DOHH2 (cell line): ENCODE measurements around the gene SLX4IP.

Experiments used
- H3F3A ChIP-seq: fragments of 200-600 bp; sonication (generic), shearing (Covaris generic); 2 replicates; pipeline ENCODE4 v1.6.0; 2016; ENCODE audit warnings: antibody characterized with exemption, mild to moderate bottlenecking; ENCODE audit not compliant: control insufficient read depth, insufficient read depth
- H3K27ac ChIP-seq: fragments of 200-600 bp; sonication (generic); 2 replicates; pipeline ENCODE4 v1.5.1; 2014; ENCODE audit warnings: low read depth, mild to moderate bottlenecking, low read length, moderate library complexity
- H3K27me3 ChIP-seq: fragments of 200-600 bp; sonication (generic); 2 replicates; pipeline ENCODE4 v1.6.1; 2014; ENCODE audit warnings: mild to moderate bottlenecking, low read length, mixed read lengths; ENCODE audit not compliant: control insufficient read depth
- H3K36me3 ChIP-seq: fragments of 200-600 bp; sonication (generic); 2 replicates; pipeline ENCODE4 v1.6.1; 2014; ENCODE audit warnings: mild to moderate bottlenecking, low read length, moderate library complexity, mixed read lengths; ENCODE audit not compliant: control insufficient read depth
- H3K4me1 ChIP-seq: fragments of 200-600 bp; sonication (generic); 2 replicates; pipeline ENCODE4 v1.6.1; 2014; ENCODE audit warnings: mild to moderate bottlenecking, low read length, mixed read lengths; ENCODE audit not compliant: control insufficient read depth
- H3K4me2 ChIP-seq: fragments of 200-600 bp; sonication (generic); 2 replicates; pipeline ENCODE4 v1.6.0; 2014; ENCODE audit warnings: mild to moderate bottlenecking, low read length, moderate library complexity
- H3K4me3 ChIP-seq: fragments of 200-600 bp; sonication (generic); 2 replicates; pipeline ENCODE4 v1.5.1; 2014; ENCODE audit warnings: mild to moderate bottlenecking, low read length, mixed read lengths
- H3K79me2 ChIP-seq: fragments of 200-600 bp; sonication (generic); 2 replicates; pipeline ENCODE4 v1.6.1; 2014; ENCODE audit warnings: mild to moderate bottlenecking, low read length, mixed read lengths; ENCODE audit not compliant: control insufficient read depth
- H3K9me2 ChIP-seq: fragments of 200-600 bp; sonication (generic); replicated peaks from 2 replicates; pipeline ENCODE4 v1.6.1; 2014; ENCODE audit warnings: mild to moderate bottlenecking, low read length, mixed read lengths; ENCODE audit not compliant: control insufficient read depth
- H3K9me3 ChIP-seq: fragments of 200-600 bp; sonication (generic); 2 replicates; pipeline ENCODE4 v1.6.1; 2014; ENCODE audit warnings: antibody characterized with exemption, low read length, mixed read lengths; ENCODE audit not compliant: control insufficient read depth, insufficient read depth
- H4K20me1 ChIP-seq: fragments of 200-600 bp; sonication (generic); 2 replicates; pipeline ENCODE4 v1.6.0; 2014; ENCODE audit warnings: low read depth, mild to moderate bottlenecking, antibody characterized with exemption, low read length, moderate library complexity; ENCODE audit not compliant: control insufficient read depth, insufficient read depth
- EZH2phosphoT487 ChIP-seq: fragments of 200-600 bp; sonication (generic); IDR thresholded peaks from 2 replicates; pipeline ENCODE4 v1.6.1; 2017; ENCODE audit warnings: borderline replicate concordance, mild to moderate bottlenecking, antibody characterized with exemption, low read length, moderate library complexity, mixed read lengths
- TF ChIP-seq, protein P1 (sequence below): fragments of 200-600 bp; sonication (generic); IDR thresholded peaks from one replicate; pipeline ENCODE4 v1.5.1; 2014; ENCODE audit warnings: antibody characterized with exemption, mild to moderate bottlenecking, low read depth, low read length; ENCODE audit not compliant: poor library complexity, severe bottlenecking

Gene SLX4IP

GRCh38 chr20:10539818-10540553 lies 104.9 kb downstream of the SLX4IP start:
- no peaks in the 10 kb centered on the region for H3K9me3 ChIP-seq
- no peaks in the 10 kb centered on the region for H3K4me1 ChIP-seq
- no peaks in the 10 kb centered on the region for H3K9me2 ChIP-seq
- H3K4me3 ChIP-seq, result no peak overlapping the region
- H3K27ac ChIP-seq, result no peak overlapping the region
- H3K4me2 ChIP-seq, result no peak overlapping the region
- H3F3A ChIP-seq, result no peaks in the 10 kb centered on the region
- no peaks in the 10 kb centered on the region for H3K27me3 ChIP-seq
- H3K79me2 ChIP-seq, result 0 out of 2 replicates have a peak, but pooled peaks cover 2% of the 10 kb centered on the region
- TF ChIP-seq, protein P1, sequence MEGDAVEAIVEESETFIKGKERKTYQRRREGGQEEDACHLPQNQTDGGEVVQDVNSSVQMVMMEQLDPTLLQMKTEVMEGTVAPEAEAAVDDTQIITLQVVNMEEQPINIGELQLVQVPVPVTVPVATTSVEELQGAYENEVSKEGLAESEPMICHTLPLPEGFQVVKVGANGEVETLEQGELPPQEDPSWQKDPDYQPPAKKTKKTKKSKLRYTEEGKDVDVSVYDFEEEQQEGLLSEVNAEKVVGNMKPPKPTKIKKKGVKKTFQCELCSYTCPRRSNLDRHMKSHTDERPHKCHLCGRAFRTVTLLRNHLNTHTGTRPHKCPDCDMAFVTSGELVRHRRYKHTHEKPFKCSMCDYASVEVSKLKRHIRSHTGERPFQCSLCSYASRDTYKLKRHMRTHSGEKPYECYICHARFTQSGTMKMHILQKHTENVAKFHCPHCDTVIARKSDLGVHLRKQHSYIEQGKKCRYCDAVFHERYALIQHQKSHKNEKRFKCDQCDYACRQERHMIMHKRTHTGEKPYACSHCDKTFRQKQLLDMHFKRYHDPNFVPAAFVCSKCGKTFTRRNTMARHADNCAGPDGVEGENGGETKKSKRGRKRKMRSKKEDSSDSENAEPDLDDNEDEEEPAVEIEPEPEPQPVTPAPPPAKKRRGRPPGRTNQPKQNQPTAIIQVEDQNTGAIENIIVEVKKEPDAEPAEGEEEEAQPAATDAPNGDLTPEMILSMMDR, result no peak
- no peak for TF ChIP-seq EZH2phosphoT487
- H4K20me1 ChIP-seq, result 0 out of 2 replicates have a peak, but pooled peaks cover 8% of the 10 kb centered on the region
- no peaks in the 10 kb centered on the region for H3K36me3 ChIP-seq

- H3K4me1 ChIP-seq, result no peaks in the 10 kb centered on the region
- TF ChIP-seq, protein P1, result no peak
- no peak for TF ChIP-seq EZH2phosphoT487
- H4K20me1 ChIP-seq, result 0 out of 2 replicates have a peak, but pooled peaks cover 8% of the 10 kb centered on the region
Observed at GRCh38 chr20:10540636-10541493, 105.8 kb downstream of the SLX4IP start.

DNA sequence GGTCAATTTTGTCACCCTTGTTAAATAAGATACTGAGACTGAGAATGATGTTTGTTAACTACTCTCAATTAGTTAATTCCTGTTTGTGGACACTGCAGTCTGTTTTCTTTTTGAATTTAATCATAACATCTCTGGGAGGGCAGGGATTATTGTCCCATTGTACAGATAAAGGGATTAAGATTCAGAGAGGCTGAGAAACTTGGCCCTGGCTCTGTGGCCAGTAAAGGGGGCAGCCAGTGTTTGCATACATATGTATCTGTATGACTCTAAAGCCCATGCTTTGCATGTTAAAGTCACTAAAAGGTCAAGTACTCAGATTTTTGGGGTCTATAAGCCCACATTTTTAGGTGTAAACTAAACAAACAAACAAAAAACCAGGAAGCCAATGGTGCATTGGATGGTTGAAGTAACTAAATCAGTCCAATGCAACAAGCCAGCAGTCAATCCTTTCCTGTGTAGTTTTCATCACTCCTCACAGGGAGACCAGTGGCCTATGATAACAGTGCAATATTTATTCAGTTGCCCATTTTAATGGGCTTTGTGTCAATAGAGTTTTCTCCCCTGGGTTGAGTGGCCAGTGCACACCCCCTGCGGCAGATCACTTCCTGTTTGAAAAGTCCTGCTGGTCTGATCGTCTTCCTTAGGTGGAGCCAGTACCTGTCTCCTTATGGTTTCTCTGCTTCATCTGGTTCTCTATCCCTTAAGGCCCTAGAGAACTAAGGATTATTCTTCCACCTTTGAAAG lies 106.7 kb downstream of the SLX4IP start:
- Histone ChIP-seq H3F3A (no peaks in the 10 kb centered on the region), H3K27me3 (no peaks in the 10 kb centered on the region), H3K4me1 (no peaks in the 10 kb centered on the region), H3K79me2 (0 out of 2 replicates have a peak, but pooled peaks cover 2% of the 10 kb centered on the region), H3K4me3 (no peak overlapping the region), H3K36me3 (no peaks in the 10 kb centered on the region), H3K9me2 (no peaks in the 10 kb centered on the region), H3K9me3 (no peaks in the 10 kb centered on the region), H4K20me1 (0 out of 2 replicates have a peak, but pooled peaks cover 5% of the 10 kb centered on the region), H3K4me2 (no peak overlapping the region), H3K27ac (no peak overlapping the region)
- TF ChIP-seq, protein P1, result no peak

More at GRCh38 chr20:10540636-10541493, 105.8 kb downstream of the SLX4IP start:
- no peak overlapping the region for H3K27ac ChIP-seq
- H3F3A ChIP-seq, result no peaks in the 10 kb centered on the region
- no peaks in the 10 kb centered on the region for H3K9me2 ChIP-seq
- no peak overlapping the region for H3K4me3 ChIP-seq
- H3K79me2 ChIP-seq, result 0 out of 2 replicates have a peak, but pooled peaks cover 2% of the 10 kb centered on the region
- no peaks in the 10 kb centered on the region for H3K36me3 ChIP-seq
- no peak overlapping the region for H3K4me2 ChIP-seq
- no peaks in the 10 kb centered on the region for H3K27me3 ChIP-seq
- no peaks in the 10 kb centered on the region for H3K9me3 ChIP-seq
